Keratinocyte (primary cell): ENCODE results near the gene SLC25A30. TPM values are rescaled to one million over a fixed set of nuclear protein-coding genes. Genes with fewer than 3 reads are reported as not detected.

Experiments
- DNase-seq: peaks from one replicate; pipeline ENCODE4 v3.0.0-alpha.2; 2011; ENCODE audit warnings: low read depth, missing footprints, low spot score
- FAIRE-seq: peaks from 2 replicates; lab custom pipeline; 2011; peaks lifted over from hg19 to GRCh38; lab: Jason Lieb, UNC
- H2AFZ ChIP-seq: 2 replicates; pipeline ENCODE4 v1.6.0; 2012; ENCODE audit warnings: low read length, control low read depth, inconsistent platforms; ENCODE audit not compliant: control insufficient read depth
- H3K27ac ChIP-seq: 2 replicates; pipeline ENCODE4 v1.5.1; 2011; ENCODE audit warnings: low read length; ENCODE audit not compliant: control insufficient read depth, insufficient read depth
- H3K27me3 ChIP-seq: 3 replicates; pipeline ENCODE4 v1.6.0; 2011; ENCODE audit warnings: low read length; ENCODE audit not compliant: control insufficient read depth, insufficient read depth; ENCODE audit errors: extremely low read depth
- H3K36me3 ChIP-seq, 2 experiments: 2 replicates in 1 of 2; 3 replicates in 1 of 2; pipeline ENCODE4 v1.5.1; 2011; ENCODE audit warnings: low read length in 2 of 2, mild to moderate bottlenecking in 1 of 2; ENCODE audit not compliant: control insufficient read depth in 2 of 2, insufficient read depth in 2 of 2; ENCODE audit errors: extremely low read depth in 1 of 2
- H3K4me1 ChIP-seq: 3 replicates; pipeline ENCODE4 v1.5.1; 2011; ENCODE audit warnings: low read length; ENCODE audit not compliant: control insufficient read depth, insufficient read depth; ENCODE audit errors: extremely low read depth
- H3K4me2 ChIP-seq: 3 replicates; pipeline ENCODE4 v1.6.0; 2011; ENCODE audit warnings: low read depth, low read length; ENCODE audit not compliant: control insufficient read depth, insufficient read depth; ENCODE audit errors: extremely low read depth
- H3K4me3 ChIP-seq, 3 experiments: fragments of 200-600 bp in 1 of 3; sonication (generic) in 1 of 3; 2 replicates in 2 of 3; 3 replicates in 1 of 3; pipeline ENCODE4 v1.5.1; 2011 to 2016; ENCODE audit warnings: low read length in 3 of 3, mild to moderate bottlenecking in 3 of 3, control low read depth in 2 of 3, inconsistent platforms in 1 of 3, low read depth in 1 of 3, mixed read lengths in 1 of 3, mixed run types in 1 of 3, moderate library complexity in 1 of 3; ENCODE audit not compliant: control insufficient read depth in 2 of 3, insufficient read depth in 2 of 3; ENCODE audit errors: extremely low read depth in 1 of 3
- H3K79me2 ChIP-seq: 2 replicates; pipeline ENCODE4 v1.6.0; 2012; ENCODE audit warnings: low read length; ENCODE audit not compliant: control insufficient read depth, insufficient read depth
- H3K9ac ChIP-seq: 3 replicates; pipeline ENCODE4 v1.6.0; 2011; ENCODE audit warnings: low read length; ENCODE audit not compliant: control insufficient read depth, insufficient read depth; ENCODE audit errors: extremely low read depth
- H3K9me1 ChIP-seq: 3 replicates; pipeline ENCODE4 v1.6.0; 2011; ENCODE audit warnings: low read length; ENCODE audit not compliant: control insufficient read depth, insufficient read depth; ENCODE audit errors: extremely low read depth
- H3K9me3 ChIP-seq: 2 replicates; pipeline ENCODE4 v1.5.1; 2012; ENCODE audit warnings: low read depth, low read length; ENCODE audit not compliant: control insufficient read depth
- H4K20me1 ChIP-seq: 3 replicates; pipeline ENCODE4 v1.6.0; 2011; ENCODE audit warnings: low read length; ENCODE audit not compliant: control insufficient read depth, insufficient read depth; ENCODE audit errors: extremely low read depth
- EZH2 ChIP-seq: IDR thresholded peaks from one replicate; pipeline ENCODE4 v1.6.1; 2012; ENCODE audit warnings: inconsistent platforms, mild to moderate bottlenecking, low read length, moderate library complexity
- dilution Hi-C: fragments of 300-500 bp; cut with MboI; formaldehyde crosslinking; loops from one replicate; pipeline ENCODE4 v1.7.0; 2020; ENCODE audit warnings: low sequenced_read_pairs; ENCODE audit not compliant: extremely low pct_ligation_motif_present
- polyA plus RNA-seq, 5 experiments: library from polyadenylated mRNA; depleted of rRNA in 3 of 5; stranded (reverse) in 3 of 5; stranded (forward) in 1 of 5; unstranded in 1 of 5; fragments of >200 nt; gene quantifications; 1 replicate in 1 of 5; 2 replicates in 3 of 5; 3 replicates in 1 of 5; pipeline versions ENCODE4 v1.2.1 to v1.2.3, GENCODE V29; 2011 to 2012; ENCODE audit warnings: missing spikeins in 2 of 5, low read depth in 1 of 5, low replicate concordance in 1 of 5
- TF ChIP-seq, protein P1 (sequence below), 3 experiments: IDR thresholded peaks in 1 of 3; conservative IDR thresholded peaks in 1 of 3; optimal IDR thresholded peaks in 1 of 3; 2 replicates in 2 of 3; 3 replicates in 1 of 3; pipeline versions ENCODE3 to v1.5.1; 2011; ENCODE audit warnings: low read length in 3 of 3, mild to moderate bottlenecking in 3 of 3, moderate library complexity in 2 of 3, control low read depth in 1 of 3, inconsistent platforms in 1 of 3; ENCODE audit not compliant: insufficient read depth in 2 of 3; ENCODE audit errors: extremely low read depth in 1 of 3

SLC25A30 gene
- polyA plus RNA-seq, 1 donor (not counting 4 experiments of a cell fraction or from before 2014, with no cell fraction given), result 24.5 TPM

DNA sequence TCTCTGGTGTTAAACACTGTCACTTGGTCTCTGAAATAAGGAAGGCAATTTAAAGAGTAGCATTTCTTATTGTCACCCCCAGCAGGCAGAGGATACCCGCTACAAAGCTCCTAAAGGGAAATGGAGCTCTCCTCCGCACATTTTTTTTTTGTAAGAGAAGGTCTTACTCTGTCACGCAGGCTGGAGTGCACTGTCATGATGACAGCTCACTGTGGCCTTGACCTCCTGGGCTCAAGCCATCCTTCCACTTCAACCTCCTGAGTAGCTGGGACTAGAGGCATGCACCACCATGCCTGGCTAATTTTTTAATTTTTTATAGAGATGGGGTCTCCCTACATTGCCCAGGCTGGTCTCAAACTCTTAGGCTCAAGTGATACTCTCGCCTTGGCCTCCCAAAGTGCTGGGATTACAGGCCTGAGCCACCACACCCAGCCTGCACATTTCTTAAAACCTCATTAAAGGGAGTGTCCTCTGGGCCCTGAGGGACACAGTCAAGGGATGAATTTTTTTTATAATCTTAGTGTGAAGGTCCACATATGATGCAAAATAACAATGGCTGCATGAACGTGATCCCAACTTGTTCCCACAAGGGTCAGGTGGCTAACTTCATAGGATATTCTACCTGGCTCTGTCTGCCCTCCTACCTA is 32.1 kb downstream of the SLC25A30 start:
- FAIRE-seq, result no peak
- no peak for DNase-seq
- Histone ChIP-seq H3K9me1 (no peaks in the 10 kb centered on the region), H3K4me3 (no peak overlapping the region), H3K27ac (no peak overlapping the region), H3K36me3 (peaks cover 3 to 4% of the 10 kb centered on the region in 2 experiments), H4K20me1 (no peaks in the 10 kb centered on the region), H2AFZ (no peak overlapping the region), H3K79me2 (no peaks in the 10 kb centered on the region), H3K27me3 (no peaks in the 10 kb centered on the region), H3K9ac (no peak overlapping the region), H3K4me2 (no peak overlapping the region), H3K4me1 (no peaks in the 10 kb centered on the region), H3K9me3 (no peaks in the 10 kb centered on the region)
- TF ChIP-seq, protein P1, sequence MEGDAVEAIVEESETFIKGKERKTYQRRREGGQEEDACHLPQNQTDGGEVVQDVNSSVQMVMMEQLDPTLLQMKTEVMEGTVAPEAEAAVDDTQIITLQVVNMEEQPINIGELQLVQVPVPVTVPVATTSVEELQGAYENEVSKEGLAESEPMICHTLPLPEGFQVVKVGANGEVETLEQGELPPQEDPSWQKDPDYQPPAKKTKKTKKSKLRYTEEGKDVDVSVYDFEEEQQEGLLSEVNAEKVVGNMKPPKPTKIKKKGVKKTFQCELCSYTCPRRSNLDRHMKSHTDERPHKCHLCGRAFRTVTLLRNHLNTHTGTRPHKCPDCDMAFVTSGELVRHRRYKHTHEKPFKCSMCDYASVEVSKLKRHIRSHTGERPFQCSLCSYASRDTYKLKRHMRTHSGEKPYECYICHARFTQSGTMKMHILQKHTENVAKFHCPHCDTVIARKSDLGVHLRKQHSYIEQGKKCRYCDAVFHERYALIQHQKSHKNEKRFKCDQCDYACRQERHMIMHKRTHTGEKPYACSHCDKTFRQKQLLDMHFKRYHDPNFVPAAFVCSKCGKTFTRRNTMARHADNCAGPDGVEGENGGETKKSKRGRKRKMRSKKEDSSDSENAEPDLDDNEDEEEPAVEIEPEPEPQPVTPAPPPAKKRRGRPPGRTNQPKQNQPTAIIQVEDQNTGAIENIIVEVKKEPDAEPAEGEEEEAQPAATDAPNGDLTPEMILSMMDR (optimal IDR thresholded peaks at IDR 0.05 in 1 of 3, IDR thresholded peaks at IDR 0.05 in 1 of 3, conservative IDR thresholded peaks at IDR 0.05 in 1 of 3; ENCODE audit: extremely low read depth in 1 of 3, insufficient read depth in 2 of 3, low read length in 3 of 3), result no peak
- no peak for TF ChIP-seq EZH2
- dilution Hi-C loops, result no loop called here

DNA sequence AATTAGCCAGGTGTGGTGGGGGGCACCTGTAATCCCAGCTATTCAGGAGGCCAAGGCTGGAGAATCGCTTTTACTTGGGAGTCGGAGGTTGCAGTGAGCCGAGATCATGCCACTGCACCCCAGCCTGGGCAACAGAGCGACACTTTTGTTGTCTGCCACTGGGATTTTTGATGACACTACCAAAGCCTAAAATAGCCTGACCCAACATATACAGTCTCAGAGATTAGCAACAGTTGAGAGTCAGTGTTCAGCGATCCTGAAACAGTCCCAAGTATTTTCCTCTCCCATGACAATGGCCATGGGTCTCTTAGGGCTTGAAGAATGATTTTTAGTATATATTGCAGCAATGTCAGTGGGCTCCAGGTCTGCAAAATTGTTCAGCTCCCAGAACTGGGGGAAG is 32.9 kb downstream of the SLC25A30 start:
- no peak overlapping the region for H3K4me2 ChIP-seq
- H3K79me2 ChIP-seq, result no peaks in the 10 kb centered on the region
- H3K9me3 ChIP-seq, result no peaks in the 10 kb centered on the region
- no peak overlapping the region for H2AFZ ChIP-seq
- H3K27me3 ChIP-seq, result no peaks in the 10 kb centered on the region
- DNase-seq (no peak), FAIRE-seq (no peak)
- peaks cover 3 to 4% of the 10 kb centered on the region in 2 experiments for H3K36me3 ChIP-seq
- H3K9ac ChIP-seq, result no peak overlapping the region
- no peak overlapping the region for H3K27ac ChIP-seq
- no peaks in the 10 kb centered on the region for H3K4me1 ChIP-seq
- H3K9me1 ChIP-seq, result no peaks in the 10 kb centered on the region
- dilution Hi-C loops, result no loop called here
- no peak for TF ChIP-seq EZH2
- TF ChIP-seq, protein P1 (optimal IDR thresholded peaks at IDR 0.05 in 1 of 3, IDR thresholded peaks at IDR 0.05 in 1 of 3, conservative IDR thresholded peaks at IDR 0.05 in 1 of 3; ENCODE audit: extremely low read depth in 1 of 3, insufficient read depth in 2 of 3, low read length in 3 of 3), result no peak
- no peaks in the 10 kb centered on the region for H4K20me1 ChIP-seq
- H3K4me3 ChIP-seq, result no peak overlapping the region
